ENCODE data around the gene MYH9. TPM values are rescaled to one million over a fixed set of nuclear protein-coding genes. Genes with fewer than 3 reads are reported as not detected.

MYH9 gene
- total and polyA plus RNA-seq, 2 experiments from 2014 or later, result 140 to 188 TPM

DNA sequence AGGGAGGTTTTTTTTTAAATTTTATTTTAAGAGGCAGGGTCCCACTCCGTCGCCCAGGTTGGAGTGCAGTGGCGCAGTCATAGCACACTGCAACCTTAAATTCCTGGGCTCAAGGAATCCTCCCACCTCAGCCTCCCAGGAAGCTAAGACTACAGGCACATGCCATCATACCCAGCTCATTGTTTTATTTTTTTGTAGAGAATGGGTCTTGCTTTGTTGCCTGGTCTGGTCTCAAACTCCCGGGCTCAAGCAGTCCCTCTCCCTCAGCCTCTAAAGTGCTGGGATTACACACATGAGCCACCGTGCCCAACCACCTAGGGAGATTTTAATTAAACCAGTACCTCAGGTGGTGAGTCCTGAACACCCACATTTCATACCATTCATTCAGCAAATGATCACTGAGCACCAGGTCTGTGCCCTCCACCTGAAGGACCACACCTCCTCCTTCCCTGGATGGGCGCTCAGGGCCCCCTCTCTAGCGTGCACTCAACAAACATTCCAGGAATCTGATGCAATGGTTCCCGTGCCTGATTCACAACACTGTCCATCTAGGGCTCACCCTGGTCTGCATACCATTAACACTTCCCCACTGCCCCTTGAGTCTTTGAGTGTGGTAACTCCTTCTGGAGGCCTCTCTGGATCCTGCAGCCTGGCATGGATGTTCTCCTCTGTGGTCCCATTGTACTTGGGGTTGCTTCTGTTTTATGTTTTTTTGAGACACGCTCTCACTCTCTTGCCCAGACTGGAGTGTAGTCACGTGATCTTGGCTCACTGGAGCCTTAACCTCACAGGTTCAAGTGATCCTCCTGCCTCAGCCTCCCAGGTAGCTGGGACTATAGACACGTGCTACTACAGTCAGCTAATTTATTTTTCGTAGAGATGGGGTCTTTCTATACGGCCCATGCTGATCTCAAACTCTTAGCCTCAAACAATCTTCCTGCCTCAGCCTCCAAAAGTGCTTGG, 9.6 kb upstream of the MYH9 start:
- peaks cover 29% of the 10 kb centered on the region for H3K4me1 ChIP-seq (ENCODE audit: insufficient read depth)
- no peaks in the 10 kb centered on the region for H3K27me3 ChIP-seq
- no peaks in the 10 kb centered on the region for H3K9me2 ChIP-seq (replicated peaks; ENCODE audit: insufficient read depth)
- DNase-seq (ENCODE audit: low spot score), result peak; percentile 61
- no peaks in the 10 kb centered on the region for H3K9me3 ChIP-seq (ENCODE audit: low read depth)
- TF ChIP-seq EZH2phosphoT487 (IDR thresholded peaks at IDR 0.05; ENCODE audit: low read depth, severe bottlenecking, unreplicated experiment) (no peak), EZH2 (IDR thresholded peaks at IDR 0.05; ENCODE audit: borderline replicate concordance) (no peak)
- TF ChIP-seq, protein P1, sequence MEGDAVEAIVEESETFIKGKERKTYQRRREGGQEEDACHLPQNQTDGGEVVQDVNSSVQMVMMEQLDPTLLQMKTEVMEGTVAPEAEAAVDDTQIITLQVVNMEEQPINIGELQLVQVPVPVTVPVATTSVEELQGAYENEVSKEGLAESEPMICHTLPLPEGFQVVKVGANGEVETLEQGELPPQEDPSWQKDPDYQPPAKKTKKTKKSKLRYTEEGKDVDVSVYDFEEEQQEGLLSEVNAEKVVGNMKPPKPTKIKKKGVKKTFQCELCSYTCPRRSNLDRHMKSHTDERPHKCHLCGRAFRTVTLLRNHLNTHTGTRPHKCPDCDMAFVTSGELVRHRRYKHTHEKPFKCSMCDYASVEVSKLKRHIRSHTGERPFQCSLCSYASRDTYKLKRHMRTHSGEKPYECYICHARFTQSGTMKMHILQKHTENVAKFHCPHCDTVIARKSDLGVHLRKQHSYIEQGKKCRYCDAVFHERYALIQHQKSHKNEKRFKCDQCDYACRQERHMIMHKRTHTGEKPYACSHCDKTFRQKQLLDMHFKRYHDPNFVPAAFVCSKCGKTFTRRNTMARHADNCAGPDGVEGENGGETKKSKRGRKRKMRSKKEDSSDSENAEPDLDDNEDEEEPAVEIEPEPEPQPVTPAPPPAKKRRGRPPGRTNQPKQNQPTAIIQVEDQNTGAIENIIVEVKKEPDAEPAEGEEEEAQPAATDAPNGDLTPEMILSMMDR (IDR thresholded peaks at IDR 0.05; ENCODE audit: poor library complexity), result no peak
- H3K27ac ChIP-seq, result peak overlapping the region; percentile 65
- H3K79me2 ChIP-seq, result no peaks in the 10 kb centered on the region
- no peaks in the 10 kb centered on the region for H3K36me3 ChIP-seq (replicated peaks; ENCODE audit: insufficient read depth, low read depth)
- WGBS (ENCODE audit: low lambda C conversion rate, missing lambda C conversion rate), result 77% methylated on average over 13 of the region's 13 CpGs
- no peak overlapping the region for H3K4me3 ChIP-seq
- no peak overlapping the region for H3K4me2 ChIP-seq
- H4K20me1 ChIP-seq (ENCODE audit: insufficient read depth, poor library complexity, severe bottlenecking), result no peaks in the 10 kb centered on the region
- H2AFZ ChIP-seq, result no peak overlapping the region

DNA sequence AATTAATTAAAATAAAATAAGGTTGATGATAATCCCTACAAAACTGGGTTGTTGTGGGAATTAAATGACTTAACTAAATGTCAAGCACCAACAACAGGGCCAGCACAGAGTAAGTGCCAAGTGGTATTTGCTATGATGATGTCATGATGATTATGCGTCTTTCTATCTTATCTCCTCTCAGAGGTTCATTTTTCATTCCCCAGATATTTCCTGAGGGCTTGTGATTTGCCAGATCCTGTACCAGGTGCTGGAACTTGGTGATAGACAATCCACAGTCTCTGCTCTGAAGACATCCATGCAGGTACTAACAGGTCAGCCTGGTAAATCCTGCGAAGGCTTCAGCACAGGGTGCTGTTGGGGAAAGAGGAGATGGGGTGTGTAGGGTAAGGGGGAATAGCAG, 8.1 kb upstream of the MYH9 start:
- no peaks in the 10 kb centered on the region for H3K36me3 ChIP-seq (replicated peaks; ENCODE audit: insufficient read depth, low read depth)
- no peak overlapping the region for H3K4me2 ChIP-seq
- no peak for TF ChIP-seq EZH2phosphoT487 (IDR thresholded peaks at IDR 0.05; ENCODE audit: low read depth, severe bottlenecking, unreplicated experiment)
- no peaks in the 10 kb centered on the region for H3K9me3 ChIP-seq (ENCODE audit: low read depth)
- H3K4me1 ChIP-seq (ENCODE audit: insufficient read depth), result peaks cover 29% of the 10 kb centered on the region
- no peaks in the 10 kb centered on the region for H3K9me2 ChIP-seq (replicated peaks; ENCODE audit: insufficient read depth)
- H3K4me3 ChIP-seq, result no peak overlapping the region
- H3K79me2 ChIP-seq, result no peaks in the 10 kb centered on the region
- H2AFZ ChIP-seq, result no peak overlapping the region
- peak overlapping the region; percentile 59 for H3K27ac ChIP-seq
- DNase-seq (ENCODE audit: low spot score), result peak; percentile 52
- no peaks in the 10 kb centered on the region for H3K27me3 ChIP-seq
- WGBS (ENCODE audit: low lambda C conversion rate, missing lambda C conversion rate), result 47% methylated on average over 2 of the region's 2 CpGs
- H4K20me1 ChIP-seq (ENCODE audit: insufficient read depth, poor library complexity, severe bottlenecking), result no peaks in the 10 kb centered on the region

DNA sequence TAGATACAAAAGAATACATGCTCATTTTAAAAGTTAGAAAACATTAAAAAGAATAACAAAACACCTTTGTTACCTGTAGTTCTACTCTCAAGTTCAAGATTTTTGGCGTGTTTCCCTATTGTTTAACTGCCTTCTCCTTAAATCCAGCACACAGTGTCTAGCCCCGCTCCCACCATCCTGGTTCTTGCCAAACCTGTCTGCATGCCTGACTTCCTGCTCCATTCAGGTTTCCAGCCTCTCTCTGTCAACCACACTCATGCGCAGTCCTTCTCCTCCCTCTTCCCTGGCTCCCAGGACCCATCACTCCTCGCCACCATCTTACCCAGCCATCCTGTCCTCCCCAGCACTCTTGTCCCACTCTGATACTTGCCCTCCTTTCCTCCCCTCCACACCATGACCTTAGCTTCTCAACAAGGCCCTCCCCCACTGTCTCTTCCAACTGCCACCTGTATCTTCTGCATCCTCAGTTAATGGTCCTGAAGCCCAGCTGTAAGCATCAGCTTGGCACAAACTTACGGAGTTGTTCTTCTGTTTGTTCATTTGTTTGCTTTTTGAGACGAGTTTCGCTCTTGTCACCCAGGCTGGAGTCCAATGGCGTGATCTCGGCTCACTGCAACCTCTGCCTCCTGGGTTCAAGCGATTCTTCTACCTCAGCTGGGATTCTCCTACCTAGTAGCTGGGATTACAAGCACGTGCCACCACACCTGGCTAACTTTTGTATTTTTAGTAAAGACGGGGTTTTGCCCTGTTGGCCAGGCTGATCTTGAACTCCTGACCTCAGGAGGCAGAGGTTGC, 7.5 kb upstream of the MYH9 start:
- WGBS (ENCODE audit: low lambda C conversion rate, missing lambda C conversion rate), result 78% methylated on average over 12 of the region's 12 CpGs
- Histone ChIP-seq H4K20me1 (ENCODE audit: insufficient read depth, poor library complexity, severe bottlenecking) (no peaks in the 10 kb centered on the region), H2AFZ (no peak overlapping the region), H3K4me2 (no peak overlapping the region), H3K27ac (peak overlapping the region; percentile 43), H3K36me3 (replicated peaks; ENCODE audit: insufficient read depth, low read depth) (no peaks in the 10 kb centered on the region), H3K79me2 (no peaks in the 10 kb centered on the region), H3K4me1 (ENCODE audit: insufficient read depth) (peaks cover 29% of the 10 kb centered on the region), H3K4me3 (no peak overlapping the region), H3K27me3 (no peaks in the 10 kb centered on the region), H3K9me2 (replicated peaks; ENCODE audit: insufficient read depth) (no peaks in the 10 kb centered on the region), H3K9me3 (ENCODE audit: low read depth) (no peaks in the 10 kb centered on the region)
- TF ChIP-seq EZH2phosphoT487 (IDR thresholded peaks at IDR 0.05; ENCODE audit: low read depth, severe bottlenecking, unreplicated experiment), result no peak
- no peak for TF ChIP-seq EZH2 (IDR thresholded peaks at IDR 0.05; ENCODE audit: borderline replicate concordance)
- TF ChIP-seq, protein P1 (IDR thresholded peaks at IDR 0.05; ENCODE audit: poor library complexity), result no peak
- DNase-seq (ENCODE audit: low spot score), result no peak

Data from hepatocyte (in vitro differentiated cells).